ENCODE data around the gene RIMS1. TPM values are rescaled to one million over a fixed set of nuclear protein-coding genes. Genes with fewer than 3 reads are reported as not detected.

Gene RIMS1
- total RNA-seq, 4 donors from 2014 or later, result 0.13 to 16.8 (median 1.2) TPM

DNA sequence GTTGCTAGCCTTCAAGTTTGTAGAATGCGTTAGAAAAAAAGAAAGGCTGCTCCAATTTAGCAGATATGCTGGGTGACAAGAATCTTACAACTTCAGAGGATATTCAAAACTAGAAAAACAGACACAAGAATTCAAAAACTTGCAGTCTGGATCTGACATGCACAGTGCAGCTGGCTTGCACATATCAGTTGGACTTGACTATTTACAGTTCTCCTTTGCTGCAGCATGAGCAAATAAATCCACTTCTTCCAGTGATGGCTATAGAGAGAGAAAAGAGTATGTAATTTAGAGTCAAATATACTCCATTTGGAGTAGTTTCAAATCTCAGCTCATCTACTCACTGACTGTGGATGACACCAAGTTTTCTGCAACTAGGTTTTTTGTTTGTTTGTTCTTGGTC, 247.0 kb downstream of the RIMS1 start:
- WGBS, 2 donors, result 36 to 75% methylated on average over 1 of the region's 1 CpG
- intact Hi-C loops (cut with DNase I), result no loop called here
- no peak for DNase-seq
- Histone ChIP-seq H3K27ac (no peak overlapping the region), H3K36me3 (no peaks in the 10 kb centered on the region), H3K4me3 (no peak overlapping the region), H3K4me1 (no peaks in the 10 kb centered on the region), H3K27me3 (no peaks in the 10 kb centered on the region), H3K9me3 (no peaks in the 10 kb centered on the region)
- TF ChIP-seq POLR2A (IDR thresholded peaks at IDR 0.05), result no peak
- TF ChIP-seq, protein P1, sequence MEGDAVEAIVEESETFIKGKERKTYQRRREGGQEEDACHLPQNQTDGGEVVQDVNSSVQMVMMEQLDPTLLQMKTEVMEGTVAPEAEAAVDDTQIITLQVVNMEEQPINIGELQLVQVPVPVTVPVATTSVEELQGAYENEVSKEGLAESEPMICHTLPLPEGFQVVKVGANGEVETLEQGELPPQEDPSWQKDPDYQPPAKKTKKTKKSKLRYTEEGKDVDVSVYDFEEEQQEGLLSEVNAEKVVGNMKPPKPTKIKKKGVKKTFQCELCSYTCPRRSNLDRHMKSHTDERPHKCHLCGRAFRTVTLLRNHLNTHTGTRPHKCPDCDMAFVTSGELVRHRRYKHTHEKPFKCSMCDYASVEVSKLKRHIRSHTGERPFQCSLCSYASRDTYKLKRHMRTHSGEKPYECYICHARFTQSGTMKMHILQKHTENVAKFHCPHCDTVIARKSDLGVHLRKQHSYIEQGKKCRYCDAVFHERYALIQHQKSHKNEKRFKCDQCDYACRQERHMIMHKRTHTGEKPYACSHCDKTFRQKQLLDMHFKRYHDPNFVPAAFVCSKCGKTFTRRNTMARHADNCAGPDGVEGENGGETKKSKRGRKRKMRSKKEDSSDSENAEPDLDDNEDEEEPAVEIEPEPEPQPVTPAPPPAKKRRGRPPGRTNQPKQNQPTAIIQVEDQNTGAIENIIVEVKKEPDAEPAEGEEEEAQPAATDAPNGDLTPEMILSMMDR (IDR thresholded peaks at IDR 0.05), result no peak

DNA sequence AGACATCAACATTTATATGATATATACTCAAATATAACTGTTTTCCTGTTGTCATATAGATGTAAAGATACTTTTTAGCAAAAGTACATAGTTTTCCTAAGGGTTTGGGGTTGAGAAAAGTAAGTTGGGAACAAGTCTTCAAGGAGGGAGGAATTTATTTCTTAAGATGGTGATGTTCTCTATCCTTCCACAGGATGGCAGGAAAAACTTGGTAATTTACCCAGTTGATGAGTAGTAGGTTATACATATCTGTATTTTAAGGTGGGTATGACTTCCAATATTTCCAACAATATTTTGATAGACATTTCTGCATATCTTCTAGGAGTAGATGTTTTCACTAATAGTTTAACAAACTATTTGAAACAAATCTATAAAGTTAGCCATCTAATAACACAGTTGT, 254.4 kb downstream of the RIMS1 start:
- intact Hi-C loops (cut with DNase I), result no loop called here
- no peak for DNase-seq
- Histone ChIP-seq H3K9me3 (no peaks in the 10 kb centered on the region), H3K27me3 (no peaks in the 10 kb centered on the region), H3K27ac (no peak overlapping the region), H3K4me3 (no peak overlapping the region), H3K36me3 (no peaks in the 10 kb centered on the region), H3K4me1 (no peaks in the 10 kb centered on the region)
- no peak for TF ChIP-seq POLR2A (IDR thresholded peaks at IDR 0.05)
- TF ChIP-seq, protein P1 (IDR thresholded peaks at IDR 0.05), result no peak

DNA sequence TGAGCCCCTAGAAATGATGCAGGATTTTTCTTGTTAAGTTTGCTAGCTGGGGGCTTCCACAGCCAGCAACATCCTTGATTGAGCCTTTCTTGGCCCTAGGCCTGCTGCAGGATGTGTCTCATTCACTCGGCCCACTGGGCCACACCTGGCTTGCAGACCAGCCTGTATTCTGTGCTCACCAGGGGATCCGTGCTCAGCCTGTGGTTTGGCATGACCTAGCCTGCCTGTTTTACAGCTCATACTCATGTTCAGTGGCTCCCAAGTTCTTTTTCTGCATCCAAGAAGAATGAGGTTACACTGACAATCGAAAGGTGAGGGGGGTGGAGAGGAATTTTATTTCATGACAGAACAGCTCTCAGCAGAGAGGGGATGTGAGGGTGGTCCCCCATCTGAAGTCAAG, 263.4 kb downstream of the RIMS1 start:
- DNase-seq, result no peak
- no peak for TF ChIP-seq POLR2A (IDR thresholded peaks at IDR 0.05)
- TF ChIP-seq, protein P1 (IDR thresholded peaks at IDR 0.05), result no peak
- WGBS, 2 donors, result 37 to 64% methylated on average over 3 of the region's 3 CpGs
- H3K4me1 ChIP-seq, result no peaks in the 10 kb centered on the region
- no peak overlapping the region for H3K4me3 ChIP-seq
- no peaks in the 10 kb centered on the region for H3K27me3 ChIP-seq
- no peak overlapping the region for H3K27ac ChIP-seq
- H3K36me3 ChIP-seq, result peaks cover 0 to 4% (median 0%) of the 10 kb centered on the region in 3 donors
- no peaks in the 10 kb centered on the region for H3K9me3 ChIP-seq
- intact Hi-C loops (cut with DNase I), result no loop called here

DNA sequence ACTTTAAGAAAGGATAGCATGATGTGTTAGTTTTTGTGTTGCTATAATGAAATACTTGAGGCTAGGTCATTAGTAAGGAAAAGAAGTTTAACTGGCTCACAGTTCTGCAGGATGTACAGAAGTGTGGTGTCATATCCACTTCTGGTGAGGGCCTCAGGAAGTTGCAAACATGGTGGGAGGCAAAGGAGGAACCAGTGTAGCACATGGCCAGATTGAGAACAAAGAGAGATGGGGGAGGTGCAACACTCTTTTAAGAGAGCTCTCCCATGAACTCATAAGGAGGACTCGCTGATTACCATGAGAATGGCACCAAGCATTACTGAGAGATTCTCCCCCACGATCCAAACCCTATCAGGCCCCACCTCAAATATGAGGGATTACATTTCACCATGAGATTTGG, 265.4 kb downstream of the RIMS1 start:
- no peak for TF ChIP-seq POLR2A (IDR thresholded peaks at IDR 0.05)
- TF ChIP-seq, protein P1 (IDR thresholded peaks at IDR 0.05), result no peak
- Histone ChIP-seq H3K27me3 (no peaks in the 10 kb centered on the region), H3K4me1 (no peaks in the 10 kb centered on the region), H3K27ac (no peak overlapping the region), H3K36me3 (peaks cover 0 to 4% (median 0%) of the 10 kb centered on the region in 3 donors), H3K9me3 (no peaks in the 10 kb centered on the region), H3K4me3 (no peak overlapping the region)
- DNase-seq, result no peak
- intact Hi-C loops (cut with DNase I), result no loop called here
- WGBS, 2 donors, result 49 to 61% methylated on average over 2 of the region's 2 CpGs

DNA sequence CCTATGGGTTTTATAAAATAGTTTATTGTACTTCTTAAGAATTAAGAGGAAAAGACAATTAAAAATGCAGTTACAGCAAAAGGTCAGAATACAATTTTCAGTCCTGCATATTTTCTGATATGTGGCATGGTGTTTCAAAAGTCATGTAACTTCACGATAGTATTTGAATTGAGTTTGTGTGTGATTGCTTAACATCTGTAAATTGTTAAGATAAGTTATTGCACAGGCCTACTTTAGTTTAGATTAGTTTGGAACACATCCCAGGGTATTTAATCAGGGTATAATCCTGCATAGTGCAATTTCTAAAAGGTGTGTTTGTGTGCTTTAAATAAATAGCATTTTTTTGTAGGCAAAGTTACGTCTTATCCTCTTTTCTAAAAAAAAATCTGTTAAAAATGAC, 289.6 kb downstream of the RIMS1 start:
- DNase-seq, result no peak
- peaks cover 0 to 8% (median 0%) of the 10 kb centered on the region in 4 donors for H3K27me3 ChIP-seq
- H3K4me1 ChIP-seq, result no peaks in the 10 kb centered on the region
- H3K36me3 ChIP-seq, result no peaks in the 10 kb centered on the region
- H3K4me3 ChIP-seq, result no peak overlapping the region
- H3K27ac ChIP-seq, result no peak overlapping the region
- no peaks in the 10 kb centered on the region for H3K9me3 ChIP-seq
- WGBS, 2 donors, result 33 to 49% methylated on average over 2 of the region's 2 CpGs
- intact Hi-C loops (cut with DNase I), result no loop called here
- TF ChIP-seq, protein P1 (IDR thresholded peaks at IDR 0.05), result no peak
- TF ChIP-seq POLR2A (IDR thresholded peaks at IDR 0.05), result no peak

Measured in esophagus squamous epithelium (tissue), 5 donors.